22Rv1 (cell line): ENCODE measurements around the gene PBX3.

Source experiments
- H3K27ac ChIP-seq: fragments of 450-650 bp; 2 replicates; pipeline ENCODE4 v1.5.1; 2017
- ZFX ChIP-seq: fragments of 450-650 bp; IDR thresholded peaks from 2 replicates; pipeline ENCODE4 v1.6.1; 2017; ENCODE audit warnings: antibody characterized with exemption, borderline replicate concordance
- TF ChIP-seq, protein P1 (sequence below): fragments of 450-650 bp; IDR thresholded peaks from 2 replicates; pipeline ENCODE4 v1.5.1; 2017; ENCODE audit warnings: mild to moderate bottlenecking

PBX3 gene

GRCh38 chr9:125757834-125758233 lies 10.7 kb downstream of the PBX3 start:
- no peak overlapping the region for H3K27ac ChIP-seq
- no peak for TF ChIP-seq ZFX
- TF ChIP-seq, protein P1, sequence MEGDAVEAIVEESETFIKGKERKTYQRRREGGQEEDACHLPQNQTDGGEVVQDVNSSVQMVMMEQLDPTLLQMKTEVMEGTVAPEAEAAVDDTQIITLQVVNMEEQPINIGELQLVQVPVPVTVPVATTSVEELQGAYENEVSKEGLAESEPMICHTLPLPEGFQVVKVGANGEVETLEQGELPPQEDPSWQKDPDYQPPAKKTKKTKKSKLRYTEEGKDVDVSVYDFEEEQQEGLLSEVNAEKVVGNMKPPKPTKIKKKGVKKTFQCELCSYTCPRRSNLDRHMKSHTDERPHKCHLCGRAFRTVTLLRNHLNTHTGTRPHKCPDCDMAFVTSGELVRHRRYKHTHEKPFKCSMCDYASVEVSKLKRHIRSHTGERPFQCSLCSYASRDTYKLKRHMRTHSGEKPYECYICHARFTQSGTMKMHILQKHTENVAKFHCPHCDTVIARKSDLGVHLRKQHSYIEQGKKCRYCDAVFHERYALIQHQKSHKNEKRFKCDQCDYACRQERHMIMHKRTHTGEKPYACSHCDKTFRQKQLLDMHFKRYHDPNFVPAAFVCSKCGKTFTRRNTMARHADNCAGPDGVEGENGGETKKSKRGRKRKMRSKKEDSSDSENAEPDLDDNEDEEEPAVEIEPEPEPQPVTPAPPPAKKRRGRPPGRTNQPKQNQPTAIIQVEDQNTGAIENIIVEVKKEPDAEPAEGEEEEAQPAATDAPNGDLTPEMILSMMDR = no peak

DNA sequence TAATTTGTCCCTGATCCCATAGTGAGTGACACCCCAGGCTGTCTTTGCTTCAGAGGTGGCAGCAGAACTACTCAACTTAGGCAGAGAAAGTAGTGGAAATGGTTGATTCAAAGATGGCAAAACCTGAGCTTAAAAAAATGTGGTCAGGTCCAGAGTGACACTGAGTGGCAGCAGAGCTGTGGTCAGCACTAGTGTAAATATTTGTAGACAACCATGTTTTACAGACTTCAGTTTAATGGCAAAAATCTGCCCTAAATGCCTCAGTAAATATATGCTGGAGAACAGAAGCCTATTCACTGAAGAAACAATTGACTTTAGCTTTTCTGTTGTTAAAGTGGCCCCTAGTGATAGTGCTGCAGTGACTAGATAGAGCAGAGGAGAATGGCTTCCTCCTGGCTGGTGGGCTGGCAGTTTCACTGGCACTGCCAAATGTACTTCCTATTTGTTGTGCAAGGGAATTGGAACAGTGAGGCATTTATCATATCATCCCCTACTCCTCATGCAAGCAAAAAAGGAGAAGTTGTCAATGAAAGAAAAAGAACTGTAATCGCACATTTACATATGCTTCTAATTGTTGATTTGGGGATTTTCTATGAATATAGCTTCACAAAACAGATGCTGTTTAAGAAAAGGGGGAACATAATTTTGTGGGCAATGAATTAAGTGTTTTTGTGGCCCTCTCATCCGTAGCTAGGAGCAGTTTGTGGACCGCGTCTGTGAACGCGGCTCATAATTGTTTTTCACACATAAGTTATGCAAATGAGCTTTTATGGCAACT lies 12.0 kb downstream of the PBX3 start:
- TF ChIP-seq, protein P1 = no peak
- no peak for TF ChIP-seq ZFX
- H3K27ac ChIP-seq = no peak overlapping the region

GRCh38 chr9:125759764-125760129 lies 12.6 kb downstream of the PBX3 start:
- H3K27ac ChIP-seq = no peak overlapping the region
- no peak for TF ChIP-seq ZFX
- TF ChIP-seq, protein P1 = no peak

DNA sequence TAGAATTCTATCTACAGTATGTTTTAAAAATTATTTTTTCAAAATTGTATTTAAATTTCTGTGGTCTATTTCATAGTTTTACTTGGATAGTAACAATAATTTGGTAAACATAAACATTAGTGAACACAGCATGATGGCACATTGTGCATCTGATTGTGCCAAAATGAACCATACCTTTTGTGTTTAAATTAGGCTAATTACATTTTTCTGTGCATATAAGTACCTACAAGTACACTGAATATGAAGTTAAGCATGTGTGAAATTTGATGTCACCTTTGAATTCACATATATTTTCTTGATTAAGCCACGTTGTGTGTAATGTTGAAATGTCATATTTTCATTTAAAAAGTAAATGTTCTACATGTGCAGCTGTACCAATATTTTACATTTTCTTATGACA lies 13.4 kb downstream of the PBX3 start:
- TF ChIP-seq, protein P1 = no peak
- no peak for TF ChIP-seq ZFX
- no peak overlapping the region for H3K27ac ChIP-seq

- TF ChIP-seq ZFX = no peak
- TF ChIP-seq, protein P1 = no peak
- no peak overlapping the region for H3K27ac ChIP-seq
These were observed 14.7 kb downstream of the PBX3 start for GRCh38 chr9:125761676-125762450.

DNA sequence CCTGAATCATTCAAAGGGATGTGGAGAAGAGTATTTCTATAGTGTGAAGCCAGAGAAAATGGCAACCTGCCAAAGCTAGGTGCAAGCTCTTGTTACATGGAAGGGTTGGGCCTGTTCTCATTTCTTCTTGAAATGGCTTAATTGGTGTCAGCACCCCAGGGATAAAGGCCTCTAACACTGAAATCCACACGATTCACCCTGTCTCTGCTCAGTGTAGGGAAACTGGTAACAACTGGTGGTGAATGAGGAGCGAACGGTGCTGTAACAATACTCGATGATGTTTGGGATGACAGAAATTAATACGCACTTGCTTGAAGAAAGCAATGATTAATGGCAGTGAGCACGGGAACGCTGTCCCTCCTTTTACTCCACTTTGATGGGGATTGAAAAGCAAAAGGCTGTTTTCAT lies 16.2 kb downstream of the PBX3 start:
- no peak for TF ChIP-seq ZFX
- TF ChIP-seq, protein P1 = no peak
- H3K27ac ChIP-seq = no peak overlapping the region

- TF ChIP-seq, protein P1 = no peak
- TF ChIP-seq ZFX = no peak
- no peak overlapping the region for H3K27ac ChIP-seq
These were observed 17.0 kb downstream of the PBX3 start for GRCh38 chr9:125764198-125764597.
